Measurements from ENCODE around the gene WIZ. TPM values are rescaled to one million over a fixed set of nuclear protein-coding genes. Genes with fewer than 3 reads are reported as not detected.

The WIZ gene
- total and polyA plus RNA-seq, 9 of the 15 experiments (the other 6 are each of a cell fraction or from before 2014, with no cell fraction given): 0.06 to 37.5 (median 4.8) TPM

DNA sequence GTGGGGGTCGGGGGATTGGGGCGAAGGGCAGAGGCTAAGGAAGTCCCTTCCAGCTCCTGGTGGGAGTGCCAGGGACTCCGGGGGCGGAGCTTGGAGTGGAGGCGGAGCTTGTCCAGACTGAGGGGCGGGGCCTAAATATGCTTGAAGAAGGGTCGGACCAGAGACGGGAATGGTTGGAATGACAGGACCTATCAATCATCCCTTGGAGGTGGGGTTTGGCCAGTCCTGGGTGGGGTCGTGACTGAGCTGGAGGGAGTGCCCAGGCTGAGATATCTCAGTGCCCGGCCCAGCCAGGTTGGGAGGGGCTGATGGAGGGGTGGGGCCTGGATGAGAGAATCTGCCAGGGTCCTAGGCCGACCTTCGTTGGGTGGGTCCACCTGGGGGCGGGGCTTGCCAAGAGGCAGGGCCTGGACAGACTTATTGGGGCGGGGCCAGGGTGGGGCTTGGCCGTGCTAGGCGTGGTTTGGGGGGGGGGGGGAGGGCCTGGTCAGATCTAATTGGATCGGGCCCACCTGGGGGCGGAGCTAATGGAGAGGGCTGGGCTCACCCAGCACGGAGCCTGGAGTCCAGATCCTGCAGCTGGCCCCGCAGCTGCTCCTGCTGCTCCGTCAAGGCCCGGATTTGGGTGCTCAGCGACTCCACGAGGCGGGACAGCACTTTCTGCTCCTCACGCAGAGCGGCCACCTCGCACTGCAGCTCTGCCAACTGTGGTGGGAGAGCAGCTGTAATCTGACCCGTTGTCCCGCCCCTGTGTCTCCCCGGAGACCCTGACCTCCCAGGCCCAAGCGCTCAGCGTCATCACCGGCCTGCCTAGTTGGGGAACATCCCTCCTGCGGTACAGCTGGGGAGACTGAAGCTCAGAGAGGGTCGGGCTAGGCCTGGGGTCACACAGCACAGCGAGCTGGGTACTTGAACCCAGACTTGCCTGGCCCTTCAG lies 2.6 kb upstream of the WIZ start (continued):
- TF ChIP-seq PURB (CRISPR knock-in tag; IDR thresholded peaks at IDR 0.05; ENCODE audit: low read depth): no peak
- TF ChIP-seq MAZ (CRISPR knock-in tag; conservative IDR thresholded peaks at IDR 0.05 in 1 of 2, IDR thresholded peaks at IDR 0.05 in 1 of 2): peak in 1 of 2 experiments; percentile 52; a peak in 2 of 4 replicates
- no peak for TF ChIP-seq HNRNPK (IDR thresholded peaks at IDR 0.05; ENCODE audit: low read depth, low read length, poor library complexity, severe bottlenecking)
- TF ChIP-seq NR2C1 (IDR thresholded peaks at IDR 0.05): no peak
- TF ChIP-seq NR2C1 (tag; IDR thresholded peaks at IDR 0.05): no peak
- TF ChIP-seq, protein P1, sequence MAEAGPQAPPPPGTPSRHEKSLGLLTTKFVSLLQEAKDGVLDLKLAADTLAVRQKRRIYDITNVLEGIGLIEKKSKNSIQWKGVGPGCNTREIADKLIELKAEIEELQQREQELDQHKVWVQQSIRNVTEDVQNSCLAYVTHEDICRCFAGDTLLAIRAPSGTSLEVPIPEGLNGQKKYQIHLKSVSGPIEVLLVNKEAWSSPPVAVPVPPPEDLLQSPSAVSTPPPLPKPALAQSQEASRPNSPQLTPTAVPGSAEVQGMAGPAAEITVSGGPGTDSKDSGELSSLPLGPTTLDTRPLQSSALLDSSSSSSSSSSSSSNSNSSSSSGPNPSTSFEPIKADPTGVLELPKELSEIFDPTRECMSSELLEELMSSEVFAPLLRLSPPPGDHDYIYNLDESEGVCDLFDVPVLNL (CRISPR knock-in tag; IDR thresholded peaks at IDR 0.05; ENCODE audit: low read depth): no peak
- TF ChIP-seq ZNF695 (CRISPR knock-in tag; IDR thresholded peaks at IDR 0.05): no peak
- TF ChIP-seq JUND (IDR thresholded peaks at IDR 0.05; ENCODE audit: borderline replicate concordance, low read depth, low read length): 0 out of 2 replicates have a peak, but pooled peaks have one; percentile 17
- TF ChIP-seq JUND (tag; IDR thresholded peaks at IDR 0.05; ENCODE audit: borderline replicate concordance, low read depth, low read length): no peak
- TF ChIP-seq, protein P2, sequence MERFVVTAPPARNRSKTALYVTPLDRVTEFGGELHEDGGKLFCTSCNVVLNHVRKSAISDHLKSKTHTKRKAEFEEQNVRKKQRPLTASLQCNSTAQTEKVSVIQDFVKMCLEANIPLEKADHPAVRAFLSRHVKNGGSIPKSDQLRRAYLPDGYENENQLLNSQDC (CRISPR knock-in tag; IDR thresholded peaks at IDR 0.05): no peak
- TF ChIP-seq ZFP36 (IDR thresholded peaks at IDR 0.05; ENCODE audit: low read depth, low read length, partially characterized antibody): peak; percentile 93
- 0 out of 2 replicates have a peak, but pooled peaks have one; percentile 29 for TF ChIP-seq KAT7 (CRISPR knock-in tag; IDR thresholded peaks at IDR 0.05; ENCODE audit: borderline replicate concordance)
- TF ChIP-seq, protein P3, sequence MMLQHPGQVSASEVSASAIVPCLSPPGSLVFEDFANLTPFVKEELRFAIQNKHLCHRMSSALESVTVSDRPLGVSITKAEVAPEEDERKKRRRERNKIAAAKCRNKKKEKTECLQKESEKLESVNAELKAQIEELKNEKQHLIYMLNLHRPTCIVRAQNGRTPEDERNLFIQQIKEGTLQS (IDR thresholded peaks at IDR 0.05): no peak
- TF ChIP-seq, protein P3 (CRISPR knock-in tag; conservative IDR thresholded peaks at IDR 0.05): no peak
- TF ChIP-seq TEAD1 (CRISPR knock-in tag; IDR thresholded peaks at IDR 0.05): peak in 1 of 2 experiments; percentile 61; a peak in 1 of 4 replicates
- TF ChIP-seq, protein P4, sequence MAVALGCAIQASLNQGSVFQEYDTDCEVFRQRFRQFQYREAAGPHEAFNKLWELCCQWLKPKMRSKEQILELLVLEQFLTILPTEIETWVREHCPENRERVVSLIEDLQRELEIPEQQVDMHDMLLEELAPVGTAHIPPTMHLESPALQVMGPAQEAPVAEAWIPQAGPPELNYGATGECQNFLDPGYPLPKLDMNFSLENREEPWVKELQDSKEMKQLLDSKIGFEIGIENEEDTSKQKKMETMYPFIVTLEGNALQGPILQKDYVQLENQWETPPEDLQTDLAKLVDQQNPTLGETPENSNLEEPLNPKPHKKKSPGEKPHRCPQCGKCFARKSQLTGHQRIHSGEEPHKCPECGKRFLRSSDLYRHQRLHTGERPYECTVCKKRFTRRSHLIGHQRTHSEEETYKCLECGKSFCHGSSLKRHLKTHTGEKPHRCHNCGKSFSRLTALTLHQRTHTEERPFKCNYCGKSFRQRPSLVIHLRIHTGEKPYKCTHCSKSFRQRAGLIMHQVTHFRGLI (CRISPR knock-in tag; IDR thresholded peaks at IDR 0.05): no peak
- peak; percentile 4; the same call in 1 of the 2 replicates for TF ChIP-seq TCF3 (CRISPR knock-in tag; IDR thresholded peaks at IDR 0.05)
- TF ChIP-seq TARDBP (IDR thresholded peaks at IDR 0.05): no peak
- peak; percentile 51; the same call in 1 of the 2 replicates for TF ChIP-seq LEF1 (IDR thresholded peaks at IDR 0.05)
- TF ChIP-seq, protein P5, sequence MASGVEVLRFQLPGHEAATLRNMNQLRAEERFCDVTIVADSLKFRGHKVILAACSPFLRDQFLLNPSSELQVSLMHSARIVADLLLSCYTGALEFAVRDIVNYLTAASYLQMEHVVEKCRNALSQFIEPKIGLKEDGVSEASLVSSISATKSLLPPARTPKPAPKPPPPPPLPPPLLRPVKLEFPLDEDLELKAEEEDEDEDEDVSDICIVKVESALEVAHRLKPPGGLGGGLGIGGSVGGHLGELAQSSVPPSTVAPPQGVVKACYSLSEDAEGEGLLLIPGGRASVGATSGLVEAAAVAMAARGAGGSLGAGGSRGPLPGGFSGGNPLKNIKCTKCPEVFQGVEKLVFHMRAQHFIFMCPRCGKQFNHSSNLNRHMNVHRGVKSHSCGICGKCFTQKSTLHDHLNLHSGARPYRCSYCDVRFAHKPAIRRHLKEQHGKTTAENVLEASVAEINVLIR (CRISPR knock-in tag; IDR thresholded peaks at IDR 0.05): no peak
- peak; percentile 25 for TF ChIP-seq CCNT2 (IDR thresholded peaks at IDR 0.05; ENCODE audit: borderline replicate concordance, extremely low read depth, insufficient read length, low read depth, low read length)
- TF ChIP-seq RFX1 (IDR thresholded peaks at IDR 0.05): peak; percentile 36; the same call in 1 of the 2 replicates
- peak; percentile 95 for TF ChIP-seq SMARCA5 (IDR thresholded peaks at IDR 0.05)

Data from K562 (cell line).